GM21515 (cell line): ENCODE data around the gene FAIM2.

Experiments
- ATAC-seq: cut with Tn5 transposase; IDR thresholded peaks from one replicate; pipeline ENCODE4 v1.9.1; 2021; ENCODE audit not compliant: unreplicated experiment

FAIM2 gene

DNA sequence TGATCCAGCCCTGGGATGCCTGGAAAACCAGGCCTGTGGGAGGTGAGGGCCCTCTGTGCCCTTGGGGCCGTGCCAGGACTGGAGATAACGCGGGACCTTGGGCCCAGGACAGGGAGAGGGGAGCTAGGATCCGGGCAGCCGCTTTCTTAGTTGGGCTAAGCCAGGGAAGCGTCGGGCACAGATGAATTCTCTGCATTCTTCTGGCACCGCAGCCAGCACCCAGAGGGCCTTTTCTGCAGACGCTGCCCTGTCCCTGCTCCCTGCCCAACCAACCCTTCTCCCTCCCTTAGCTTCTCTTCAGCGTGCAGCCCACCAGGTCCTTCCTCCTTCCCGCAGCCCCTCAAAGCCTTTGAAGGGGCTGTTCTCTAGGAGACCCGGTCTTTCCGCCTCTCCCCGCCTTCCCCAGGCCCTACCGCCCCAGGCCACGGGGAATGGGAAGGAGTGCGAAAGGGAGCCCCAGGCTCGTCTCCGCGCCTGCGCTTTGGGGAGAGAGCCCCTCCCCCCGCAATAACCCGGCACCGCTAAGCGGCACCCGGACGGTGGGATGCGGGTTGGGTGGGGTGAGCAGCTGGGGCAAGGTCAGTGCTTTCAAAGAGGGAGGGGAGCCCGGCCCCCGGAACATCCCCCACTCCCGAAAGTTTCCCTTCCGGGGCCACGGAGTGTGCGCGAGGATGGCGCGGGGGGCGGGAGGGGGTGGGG, 76.2 kb downstream of the FAIM2 start:
- ATAC-seq: peak; percentile 18

DNA sequence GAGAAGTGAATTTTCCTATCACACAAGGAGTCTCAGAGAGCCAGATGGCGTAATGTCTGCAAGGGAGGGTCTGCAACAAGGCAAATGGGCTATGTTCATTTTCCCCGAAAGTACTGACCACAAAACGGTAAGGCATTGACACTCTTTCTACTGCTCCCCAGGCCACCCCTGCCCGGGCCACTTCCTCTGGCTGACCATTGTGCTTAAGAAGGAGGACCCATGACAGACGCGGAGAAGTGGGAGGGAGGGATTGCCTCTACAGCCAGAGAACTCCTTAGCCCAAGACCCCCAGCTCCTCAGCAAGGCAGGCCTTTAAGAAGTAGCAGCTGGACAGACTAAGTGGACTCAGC, 76.7 kb downstream of the FAIM2 start:
- no peak for ATAC-seq

DNA sequence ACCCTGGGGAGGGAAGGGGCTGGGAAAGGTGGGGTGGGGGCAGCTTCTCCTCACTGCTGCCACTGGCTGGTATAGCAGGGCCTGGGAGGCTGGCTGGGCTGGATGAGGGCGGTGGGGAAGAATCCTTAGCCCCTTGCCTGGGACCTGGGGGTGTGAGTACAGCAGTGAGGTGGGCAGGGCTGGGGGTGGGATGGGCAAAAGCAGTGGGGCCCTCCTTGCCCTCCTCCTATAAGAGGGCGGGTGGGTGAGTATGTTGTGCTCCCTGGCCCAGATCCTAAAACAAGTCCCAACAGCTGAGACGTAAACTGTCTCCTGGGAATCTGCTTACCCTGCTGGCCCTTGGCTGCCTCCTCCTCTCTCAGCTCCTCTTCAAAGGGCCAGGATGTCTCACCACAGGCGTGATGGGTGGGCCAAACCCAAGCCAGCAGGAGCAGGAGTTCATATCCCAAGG, 77.7 kb downstream of the FAIM2 start:
- no peak for ATAC-seq

DNA sequence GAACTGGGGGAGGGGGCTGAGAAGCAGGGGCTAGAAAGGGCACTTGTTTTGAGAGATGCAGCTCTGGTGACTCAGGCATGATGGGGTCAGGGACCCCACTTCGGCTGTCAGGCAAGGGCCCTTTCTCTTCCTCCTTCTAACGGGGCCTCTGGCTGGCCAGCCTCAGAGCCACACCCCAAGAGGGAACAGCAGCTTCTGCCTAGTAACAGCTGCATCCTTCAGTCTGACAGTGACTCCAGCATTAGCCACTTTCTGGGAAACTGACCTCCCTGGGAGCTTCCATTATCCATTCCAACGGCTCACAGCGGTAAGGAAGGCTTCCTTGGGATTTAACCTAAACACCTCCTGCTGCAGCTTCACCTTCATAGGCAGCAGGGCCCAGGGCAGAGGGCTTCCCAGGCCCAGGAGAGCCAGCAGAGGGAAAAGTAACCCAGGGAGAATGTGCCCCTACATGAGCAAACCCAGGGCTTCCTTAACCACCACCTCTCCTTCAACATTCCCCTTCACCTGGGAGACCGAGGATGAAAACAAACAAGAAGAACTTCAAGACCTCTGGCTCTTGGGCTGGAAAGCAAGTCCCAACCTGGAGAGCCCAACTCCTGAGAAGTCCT, 78.2 kb downstream of the FAIM2 start:
- no peak for ATAC-seq

DNA sequence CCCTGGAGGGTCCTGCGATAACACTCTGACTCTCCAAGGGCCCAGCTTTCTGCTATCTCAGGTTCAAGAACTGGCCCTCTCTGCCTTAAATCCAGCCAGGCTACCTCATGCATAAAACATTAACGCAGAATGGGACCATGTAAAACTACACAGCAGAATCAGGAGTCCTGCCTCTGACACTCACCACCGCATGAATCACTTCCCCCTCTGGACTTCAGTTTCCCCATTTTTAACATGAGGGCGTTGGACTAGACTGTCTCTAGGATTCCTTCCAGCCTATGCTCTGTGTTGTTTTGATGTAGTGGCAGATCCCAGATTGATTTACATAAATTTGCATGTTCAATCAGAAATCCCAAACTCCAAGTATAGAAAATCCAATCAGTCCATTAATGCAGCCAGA, 78.8 kb downstream of the FAIM2 start:
- ATAC-seq: no peak

DNA sequence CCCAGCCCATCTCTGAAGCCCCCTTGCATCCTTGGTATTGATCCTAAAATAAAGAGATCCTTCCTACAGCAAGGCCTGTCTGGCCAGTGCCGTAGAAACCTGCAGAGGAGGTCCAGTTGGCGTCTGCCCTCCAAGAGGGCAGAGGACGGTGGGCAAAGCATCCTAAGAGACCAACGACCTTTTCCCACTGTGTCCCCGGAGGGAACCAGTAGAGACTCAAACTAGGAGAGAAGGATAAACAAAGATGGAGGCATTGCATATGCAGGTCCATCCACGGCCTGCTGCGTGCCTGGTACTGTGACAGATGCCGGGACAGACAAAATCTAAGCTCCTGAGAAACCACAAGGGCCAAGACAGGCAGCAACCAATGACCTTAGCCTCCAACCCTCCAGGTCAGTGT, 79.3 kb downstream of the FAIM2 start:
- no peak for ATAC-seq

DNA sequence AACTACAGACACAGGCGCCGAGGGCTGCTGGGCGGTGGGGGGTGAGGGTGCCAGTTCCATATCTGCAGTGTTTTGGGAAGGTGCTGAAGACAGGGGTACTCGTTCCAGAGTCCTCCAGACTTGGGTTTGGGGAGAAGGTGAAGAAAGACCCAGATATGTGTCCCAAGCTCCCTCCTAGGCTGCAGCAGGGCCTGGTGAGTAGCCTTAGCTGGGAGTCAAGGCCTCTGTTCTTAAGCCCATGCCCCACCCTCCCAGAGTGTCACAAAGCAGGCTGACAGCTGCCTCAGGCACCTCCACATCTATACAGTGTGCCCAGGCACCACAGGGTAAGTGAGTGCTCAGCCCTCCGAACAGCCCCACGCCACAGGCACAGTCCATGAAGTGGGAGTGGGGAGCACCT, 79.7 kb downstream of the FAIM2 start:
- no peak for ATAC-seq

DNA sequence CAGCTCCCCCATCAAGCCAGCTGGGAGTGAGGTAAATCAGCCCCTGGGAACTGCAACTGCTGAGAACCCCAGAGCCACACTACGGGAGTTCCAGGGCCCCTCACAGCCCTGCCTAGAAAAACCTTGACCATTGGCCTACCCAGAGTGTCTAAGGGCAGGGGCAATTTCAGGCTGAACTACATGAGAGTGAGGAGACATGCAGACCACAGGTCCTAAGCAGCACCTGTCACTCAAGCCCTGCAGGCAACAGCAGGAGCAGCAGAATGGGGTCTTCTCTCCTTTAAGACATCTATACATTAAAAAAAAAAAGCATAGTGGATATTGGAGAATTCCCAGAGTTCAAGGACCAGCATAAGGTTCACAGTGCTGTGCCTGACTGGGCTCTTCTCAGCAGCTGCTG, 80.3 kb downstream of the FAIM2 start:
- ATAC-seq: no peak

DNA sequence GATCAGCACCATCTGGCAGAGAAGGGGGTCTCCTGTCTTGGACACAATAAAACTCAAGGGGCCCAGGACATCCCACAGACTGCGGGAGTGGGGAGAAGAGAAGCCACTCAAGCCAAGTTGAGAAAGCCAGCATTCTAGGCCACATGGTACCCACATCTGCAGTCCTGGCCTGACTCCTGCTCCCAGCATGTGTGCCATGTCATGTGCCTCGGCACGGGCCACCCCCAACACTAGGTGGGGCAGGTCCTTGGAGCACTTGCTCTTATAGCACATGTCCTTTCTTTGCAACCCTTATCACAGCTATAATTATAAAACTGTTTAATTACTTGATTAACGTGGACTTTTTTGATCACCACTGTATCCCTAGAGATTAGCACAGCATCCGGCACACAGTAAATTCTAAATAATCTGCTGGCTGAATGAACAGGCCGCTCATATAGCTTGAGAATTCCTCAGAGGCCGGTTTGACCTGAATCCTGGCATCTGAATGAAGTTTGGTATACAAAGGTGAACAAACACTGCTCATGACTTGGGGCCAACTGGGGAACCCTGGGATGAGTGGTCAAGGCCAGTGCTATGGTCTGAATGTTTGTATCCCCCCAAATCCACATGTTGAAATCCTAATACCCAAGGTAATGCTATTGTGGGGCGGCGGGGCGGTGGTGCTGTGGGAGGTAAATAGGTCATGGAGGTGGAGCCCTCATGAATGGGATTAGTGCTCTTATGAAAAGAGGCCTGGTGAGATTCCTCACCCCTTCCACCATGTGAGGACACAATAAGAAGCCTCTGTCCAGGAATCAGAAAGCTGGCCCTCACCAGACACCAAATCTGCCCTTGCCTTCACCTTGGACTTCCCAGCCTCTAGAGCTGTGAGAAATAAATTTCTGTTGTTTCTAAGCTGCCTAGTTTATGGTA, 82.1 kb downstream of the FAIM2 start:
- ATAC-seq: no peak

DNA sequence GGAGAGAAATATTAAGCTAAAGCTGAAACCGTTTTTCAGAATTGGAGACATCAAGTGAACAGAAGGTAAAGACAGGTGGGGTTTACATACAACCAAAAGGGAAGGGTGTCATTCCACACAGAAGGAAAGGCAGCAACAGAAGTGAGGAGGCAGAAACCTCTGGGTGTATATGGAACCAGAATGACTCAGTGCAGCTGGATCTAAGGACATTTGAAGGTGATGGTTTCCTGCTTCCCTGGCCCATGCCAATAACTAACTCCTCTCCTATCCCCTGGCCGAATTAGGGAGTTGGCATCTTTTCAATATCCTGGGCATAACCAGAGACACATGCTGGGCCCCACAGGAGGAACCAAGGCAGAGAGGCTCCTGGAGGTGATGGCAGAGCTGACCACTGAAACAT, 83.9 kb downstream of the FAIM2 start:
- no peak for ATAC-seq

DNA sequence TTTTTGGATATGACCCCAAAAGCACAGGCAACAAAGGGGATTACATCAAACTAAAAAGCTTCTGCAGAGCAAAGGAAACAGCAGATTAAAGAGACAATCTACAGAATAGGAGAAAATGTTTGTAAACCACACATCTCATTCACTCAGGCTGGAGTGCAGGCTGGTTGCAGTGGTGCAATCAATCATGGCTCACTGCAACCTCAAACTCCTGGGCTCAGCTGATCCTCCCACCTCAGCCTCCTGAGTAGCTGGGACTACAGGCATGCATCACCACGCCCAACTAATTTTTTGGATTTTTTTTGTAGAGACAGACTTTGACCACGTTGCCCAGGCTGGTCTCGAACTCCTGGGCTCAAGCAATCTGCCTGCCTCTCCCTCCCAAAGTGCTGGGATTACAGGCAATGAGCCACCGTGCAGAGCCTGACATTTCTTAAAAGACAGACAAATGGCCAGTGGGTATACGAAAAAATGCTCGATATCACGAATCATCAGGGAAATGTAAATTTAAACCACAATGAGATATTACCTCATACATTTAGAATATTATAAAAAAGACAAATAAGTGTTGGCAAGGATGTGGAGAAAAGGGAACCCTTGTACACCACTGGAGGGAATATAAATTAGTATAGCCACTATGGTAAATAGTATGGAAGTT, 85.3 kb downstream of the FAIM2 start:
- ATAC-seq: no peak
